HS-5 (cell line): ENCODE measurements around the gene ST6GALNAC2.
"Not testable (repeated sequence)": the region's sequence is repeated elsewhere in the genome, so short reads cannot be mapped to it uniquely, and the experiment has no call there.

Experiments used
- DNase-seq: peaks from one replicate; pipeline ENCODE4 v3.0.0-alpha.2; 2012; ENCODE audit warnings: low read depth

ST6GALNAC2 gene

DNA sequence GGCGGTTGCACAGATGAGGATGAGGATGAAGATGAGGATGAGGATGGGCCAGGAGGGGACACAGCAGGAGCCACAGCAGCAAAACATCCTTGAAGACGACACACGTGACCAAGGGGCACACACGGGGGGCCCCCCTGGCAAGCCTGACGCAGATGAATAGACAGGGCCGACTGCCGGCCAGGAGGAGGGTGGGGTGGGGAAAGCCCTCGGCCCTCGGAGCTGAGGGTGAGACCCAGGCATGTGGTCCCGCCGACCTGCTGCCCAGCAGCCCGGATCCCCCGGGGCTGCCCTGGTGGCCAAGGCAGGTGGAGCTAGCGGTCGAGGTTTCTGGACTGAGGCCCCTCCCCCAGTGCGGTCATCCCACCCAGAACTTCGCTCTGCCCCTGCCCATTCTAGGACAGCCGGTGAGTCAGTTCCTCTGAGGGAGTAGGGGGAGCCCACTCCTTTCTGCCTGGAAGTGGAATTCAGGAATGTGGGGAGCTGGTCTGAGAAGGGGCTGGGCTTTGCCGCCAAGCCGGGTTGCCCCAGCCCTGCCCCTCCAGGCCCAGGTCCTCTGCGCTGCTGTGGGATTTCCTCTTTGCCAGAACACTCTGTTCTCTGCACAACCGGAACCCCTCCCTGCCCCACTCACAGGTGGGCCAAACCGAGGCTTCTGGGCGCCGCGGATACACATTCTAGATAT lies 58.1 kb downstream of the ST6GALNAC2 start:
- no peak for DNase-seq

DNA sequence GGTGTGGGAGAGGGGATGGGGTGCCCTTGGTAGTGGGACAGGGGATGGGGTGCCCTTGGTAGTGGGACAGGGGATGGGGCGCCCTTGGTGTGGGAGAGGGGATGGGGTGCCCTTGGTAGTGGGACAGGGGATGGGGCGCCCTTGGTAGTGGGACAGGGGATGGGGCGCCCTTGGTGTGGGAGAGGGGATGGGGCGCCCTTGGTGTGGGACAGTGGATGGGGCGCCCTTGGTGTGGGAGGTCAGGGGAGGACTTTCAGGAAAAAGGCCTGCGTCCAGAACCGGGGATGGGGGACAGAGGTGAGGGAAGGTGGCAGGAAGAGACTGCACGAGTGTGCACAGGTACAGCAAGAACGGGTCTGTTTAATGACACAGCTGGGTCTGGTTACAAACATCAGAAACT lies 58.6 kb downstream of the ST6GALNAC2 start:
- DNase-seq: not testable (repeated sequence)

GRCh38 chr17:76525513-76525833 lies 60.2 kb downstream of the ST6GALNAC2 start:
- DNase-seq: not testable (repeated sequence)

- no peak for DNase-seq
Observed at GRCh38 chr17:76524598-76525512, 60.8 kb downstream of the ST6GALNAC2 start.

DNA sequence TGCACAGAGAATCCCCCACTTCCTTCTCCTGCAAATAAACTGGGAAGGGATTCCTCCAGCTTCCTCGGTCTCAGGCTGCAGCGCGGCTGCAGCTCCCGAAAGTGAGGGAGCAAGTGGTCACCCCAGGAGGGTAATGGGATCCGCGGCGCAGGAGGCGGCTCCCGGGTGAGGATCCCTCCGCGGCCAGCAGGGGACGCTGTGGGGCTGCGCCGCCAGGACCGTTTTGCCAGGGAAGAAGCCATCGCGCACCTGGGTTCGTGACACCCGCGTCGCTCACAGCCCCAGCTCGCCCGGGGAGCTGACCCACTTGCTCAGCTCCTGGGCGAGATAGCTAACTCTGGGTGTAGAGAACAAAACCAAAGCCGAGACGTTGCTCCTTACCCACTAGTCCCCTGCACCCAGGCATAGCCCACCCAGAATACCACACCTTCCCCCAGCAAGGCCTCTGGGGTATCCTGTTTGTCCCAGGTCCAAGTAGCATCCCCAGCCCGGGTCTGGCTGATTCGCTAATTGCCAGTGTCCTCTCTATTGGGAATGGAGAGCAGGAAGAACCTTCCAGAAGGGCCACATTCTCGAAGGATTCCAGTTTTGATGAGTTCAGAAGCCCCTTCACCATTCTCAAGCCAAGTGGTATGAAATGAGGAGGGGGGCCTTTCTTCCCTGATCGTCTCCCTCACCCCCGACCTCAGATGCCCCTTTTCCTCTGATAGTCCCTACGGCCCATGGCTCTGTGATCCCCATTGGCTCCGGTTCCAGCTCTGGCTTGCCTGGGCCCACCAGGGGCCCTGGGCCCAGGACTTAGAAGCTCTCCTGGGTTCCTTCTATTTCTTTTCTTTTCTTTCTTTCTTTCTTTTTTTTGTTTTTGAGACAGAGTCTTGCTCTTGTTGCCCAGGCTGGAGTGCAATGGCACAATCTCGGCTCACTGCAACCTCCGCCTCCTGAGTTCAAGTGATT lies 62.3 kb downstream of the ST6GALNAC2 start:
- no peak for DNase-seq

DNA sequence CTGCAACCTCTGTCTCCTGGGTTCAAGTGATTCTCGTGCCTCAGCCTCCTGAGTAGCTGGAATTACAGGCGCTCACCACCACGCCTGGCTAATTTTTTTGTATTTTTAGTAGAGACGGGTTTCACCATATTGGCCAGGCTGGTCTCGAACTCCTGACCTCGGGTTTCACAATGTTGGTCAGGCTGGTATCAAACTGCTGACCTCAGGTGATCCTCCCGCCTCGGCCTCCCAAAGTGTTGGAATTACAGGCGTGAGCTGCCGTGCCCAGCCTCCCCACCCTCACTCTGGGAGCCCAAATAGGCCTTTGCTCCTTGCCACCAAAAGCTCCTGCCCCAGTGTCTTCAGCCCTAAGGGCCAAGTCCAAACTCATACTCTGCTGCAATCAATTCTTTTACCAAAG lies 64.0 kb downstream of the ST6GALNAC2 start:
- not testable (repeated sequence) for DNase-seq

DNA sequence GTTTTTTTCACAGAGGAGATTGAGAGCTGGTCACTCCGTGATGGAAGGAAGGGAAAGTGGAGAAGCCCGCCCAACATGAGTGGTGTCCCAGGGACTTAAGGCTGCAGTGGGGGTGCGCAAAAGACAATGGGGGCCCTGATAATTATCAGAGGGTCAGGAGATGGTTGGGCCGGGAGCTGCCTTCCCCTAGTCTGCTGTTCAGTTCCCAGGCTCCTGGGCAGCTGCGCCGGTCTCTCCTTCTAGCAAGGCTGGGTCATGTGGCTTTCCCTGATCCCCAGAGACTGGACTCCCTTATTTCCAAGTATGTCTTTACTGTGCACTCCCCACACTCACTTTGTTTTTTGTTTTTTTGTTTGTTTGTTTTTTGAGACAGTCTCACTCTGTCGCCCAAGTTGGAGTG lies 64.4 kb downstream of the ST6GALNAC2 start:
- no peak for DNase-seq

- DNase-seq: no peak
Observed at GRCh38 chr17:76519048-76519966, 66.4 kb downstream of the ST6GALNAC2 start.

DNA sequence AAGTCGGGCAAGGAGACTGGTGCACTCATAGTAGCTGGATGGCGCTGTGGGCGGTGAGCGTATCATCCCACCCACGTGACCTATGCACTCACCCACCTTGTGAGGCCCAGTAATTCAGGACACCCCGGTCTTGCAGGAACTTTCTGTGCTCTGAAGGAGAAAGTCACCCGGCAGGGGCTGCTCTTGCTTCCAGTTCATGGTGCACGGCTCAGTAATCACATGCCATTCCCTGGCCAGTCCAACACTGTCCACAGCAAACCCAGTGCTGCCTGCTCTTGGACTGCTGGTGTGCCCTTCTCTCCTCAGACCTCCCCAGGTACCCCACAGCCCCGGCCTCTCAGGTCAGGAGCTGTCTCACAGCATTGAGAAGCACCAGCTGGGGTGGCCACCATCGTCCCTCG lies 68.0 kb downstream of the ST6GALNAC2 start:
- no peak for DNase-seq
